Astrocyte (in vitro differentiated cells and primary cell): Measurements from ENCODE around the gene SEC22C. TPM values are rescaled to one million over a fixed set of nuclear protein-coding genes. Genes with fewer than 3 reads are reported as not detected.

Source experiments
- DNase-seq: peaks from one replicate; pipeline ENCODE4 v3.0.0-alpha.2; 2010; ENCODE audit warnings: low read depth
- FAIRE-seq: peaks from 2 replicates; lab custom pipeline; 2011; peaks lifted over from hg19 to GRCh38; lab: Jason Lieb, UNC
- H2AFZ ChIP-seq: 2 replicates; pipeline ENCODE4 v1.6.0; 2012; ENCODE audit warnings: low read depth, low read length, inconsistent platforms
- H3K27ac ChIP-seq: 2 replicates; pipeline ENCODE4 v1.5.1; 2011; ENCODE audit warnings: low read depth, low read length, inconsistent platforms
- H3K27me3 ChIP-seq: 2 replicates; pipeline ENCODE4 v1.6.0; 2011; ENCODE audit warnings: low read length, inconsistent platforms; ENCODE audit not compliant: insufficient read depth
- H3K36me3 ChIP-seq: 2 replicates; pipeline ENCODE4 v1.5.1; 2011; ENCODE audit warnings: low read length, inconsistent platforms; ENCODE audit not compliant: insufficient read depth
- H3K4me1 ChIP-seq: 2 replicates; pipeline ENCODE4 v1.5.1; 2011; ENCODE audit warnings: low read length, inconsistent platforms; ENCODE audit not compliant: insufficient read depth
- H3K4me2 ChIP-seq: 2 replicates; pipeline ENCODE4 v1.6.0; 2012; ENCODE audit warnings: low read length, inconsistent platforms
- H3K4me3 ChIP-seq: 2 replicates; pipeline ENCODE4 v1.5.1; 2011; ENCODE audit warnings: low read depth, mild to moderate bottlenecking, low read length, inconsistent platforms; ENCODE audit not compliant: insufficient read depth
- H3K79me2 ChIP-seq: 2 replicates; pipeline ENCODE4 v1.6.0; 2012; ENCODE audit warnings: mild to moderate bottlenecking, low read length, inconsistent platforms; ENCODE audit not compliant: insufficient read depth
- H3K9ac ChIP-seq: 2 replicates; pipeline ENCODE4 v1.6.0; 2012; ENCODE audit warnings: mild to moderate bottlenecking, low read length, inconsistent platforms
- H3K9me3 ChIP-seq: 2 replicates; pipeline ENCODE4 v1.5.1; 2012; ENCODE audit warnings: low read depth, mild to moderate bottlenecking, low read length, inconsistent platforms; ENCODE audit not compliant: insufficient read depth
- H4K20me1 ChIP-seq: 2 replicates; pipeline ENCODE4 v1.6.0; 2012; ENCODE audit warnings: low read length, inconsistent platforms; ENCODE audit not compliant: insufficient read depth
- H3K27ac Mint-ChIP-seq: one replicate; pipeline ENCODE4 v1.8.0; 2021; ENCODE audit warnings: mild to moderate bottlenecking, mixed read lengths; ENCODE audit not compliant: unreplicated experiment
- H3K27me3 Mint-ChIP-seq: one replicate; pipeline ENCODE4 v1.8.0; 2021; ENCODE audit warnings: low read depth, mixed read lengths; ENCODE audit not compliant: unreplicated experiment
- H3K36me3 Mint-ChIP-seq: one replicate; pipeline ENCODE4 v1.8.0; 2021; ENCODE audit warnings: low read depth, mixed read lengths; ENCODE audit not compliant: unreplicated experiment
- H3K4me1 Mint-ChIP-seq: one replicate; pipeline ENCODE4 v1.8.0; 2021; ENCODE audit warnings: low read depth, mixed read lengths; ENCODE audit not compliant: unreplicated experiment
- H3K4me3 Mint-ChIP-seq: one replicate; pipeline ENCODE4 v1.8.0; 2021; ENCODE audit warnings: mild to moderate bottlenecking, moderate library complexity, mixed read lengths; ENCODE audit not compliant: unreplicated experiment
- H3K9me3 Mint-ChIP-seq: one replicate; pipeline ENCODE4 v1.8.0; 2021; ENCODE audit warnings: mild to moderate bottlenecking, mixed read lengths; ENCODE audit not compliant: unreplicated experiment
- CTCF ChIP-seq: IDR thresholded peaks from 2 replicates; pipeline ENCODE4 v1.5.1; 2011; ENCODE audit warnings: low read depth, mild to moderate bottlenecking, inconsistent platforms, low read length, moderate library complexity; ENCODE audit not compliant: insufficient read depth
- EZH2 ChIP-seq: IDR thresholded peaks from 2 replicates; pipeline ENCODE4 v1.6.1; 2012; ENCODE audit warnings: mild to moderate bottlenecking, low read length, inconsistent platforms; ENCODE audit not compliant: insufficient read depth
- total RNA-seq: library from RNA; stranded (reverse); gene quantifications from 2 replicates; pipeline ENCODE4 v1.2.1, GENCODE V29; 2021

Gene SEC22C
- total RNA-seq, 1 donor from 2014 or later: 37.4 TPM

- H3K27ac Mint-ChIP-seq: no peak overlapping the region
- Histone ChIP-seq H3K36me3 (peaks cover 9% of the 10 kb centered on the region), H3K27me3 (no peaks in the 10 kb centered on the region), H3K27ac (no peak overlapping the region), H4K20me1 (no peaks in the 10 kb centered on the region), H3K9me3 (no peaks in the 10 kb centered on the region), H2AFZ (no peak overlapping the region), H3K79me2 (peaks cover 40% of the 10 kb centered on the region), H3K9ac (no peak overlapping the region), H3K4me2 (no peak overlapping the region), H3K4me1 (peaks cover 7% of the 10 kb centered on the region), H3K4me3 (no peak overlapping the region)
- DNase-seq (no peak), FAIRE-seq (no peak)
- H3K9me3 Mint-ChIP-seq: no peaks in the 10 kb centered on the region
- H3K36me3 Mint-ChIP-seq: peaks cover 5% of the 10 kb centered on the region
- no peak overlapping the region for H3K4me3 Mint-ChIP-seq
- no peaks in the 10 kb centered on the region for H3K27me3 Mint-ChIP-seq
- TF ChIP-seq EZH2 (no peak), CTCF (no peak)
- H3K4me1 Mint-ChIP-seq: peaks cover 2% of the 10 kb centered on the region
These were observed 11.9 kb upstream of the SEC22C start for GRCh38 chr3:42593635-42594034.

- peak overlapping the region; percentile 72 for H3K27ac ChIP-seq
- Mint-ChIP-seq H3K36me3 (no peaks in the 10 kb centered on the region), H3K4me3 (peak overlapping the region; percentile 95), H3K27ac (peak overlapping the region; percentile 29), H3K27me3 (no peaks in the 10 kb centered on the region), H3K4me1 (peaks cover 2% of the 10 kb centered on the region), H3K9me3 (no peaks in the 10 kb centered on the region)
- H3K79me2 ChIP-seq: peaks cover 38% of the 10 kb centered on the region
- peak overlapping the region; percentile 24 for H2AFZ ChIP-seq
- TF ChIP-seq EZH2 (no peak), CTCF (no peak)
- no peaks in the 10 kb centered on the region for H3K27me3 ChIP-seq
- H4K20me1 ChIP-seq: no peaks in the 10 kb centered on the region
- DNase-seq: no peak
- peak overlapping the region; percentile 89 for H3K9ac ChIP-seq
- H3K4me1 ChIP-seq: peaks cover 7% of the 10 kb centered on the region
- FAIRE-seq: no peak
- peaks cover 9% of the 10 kb centered on the region for H3K36me3 ChIP-seq
- no peaks in the 10 kb centered on the region for H3K9me3 ChIP-seq
- peak overlapping the region; percentile 77 for H3K4me3 ChIP-seq
- H3K4me2 ChIP-seq: peak overlapping the region; percentile 97
These were observed 10.0 kb upstream of the SEC22C start for GRCh38 chr3:42591811-42592210.

- Histone ChIP-seq H3K36me3 (peaks cover 9% of the 10 kb centered on the region), H2AFZ (peak overlapping the region; percentile 24), H3K4me1 (peaks cover 7% of the 10 kb centered on the region), H3K9ac (peak overlapping the region; percentile 89), H3K27ac (peak overlapping the region; percentile 72), H3K27me3 (no peaks in the 10 kb centered on the region), H3K9me3 (no peaks in the 10 kb centered on the region), H3K4me3 (peak overlapping the region; percentile 77), H3K4me2 (peak overlapping the region; percentile 97), H3K79me2 (peaks cover 38% of the 10 kb centered on the region), H4K20me1 (no peaks in the 10 kb centered on the region)
- DNase-seq (no peak), FAIRE-seq (no peak)
- no peaks in the 10 kb centered on the region for H3K9me3 Mint-ChIP-seq
- TF ChIP-seq EZH2 (no peak), CTCF (no peak)
- peak overlapping the region; percentile 95 for H3K4me3 Mint-ChIP-seq
- H3K27ac Mint-ChIP-seq: peak overlapping the region; percentile 92
- H3K36me3 Mint-ChIP-seq: no peaks in the 10 kb centered on the region
- peaks cover 2% of the 10 kb centered on the region for H3K4me1 Mint-ChIP-seq
- H3K27me3 Mint-ChIP-seq: no peaks in the 10 kb centered on the region
These were observed 9.4 kb upstream of the SEC22C start for GRCh38 chr3:42590989-42591756.
